GM21619 (cell line): ENCODE measurements around the gene TMED4.

Experiments
- ATAC-seq: cut with Tn5 transposase; IDR thresholded peaks from one replicate; pipeline ENCODE4 v1.9.1; 2021; ENCODE audit not compliant: unreplicated experiment

The TMED4 gene

GRCh38 chr7:44581879-44582603 is at the start of gene TMED4:
TMED4 (minus strand) TSS chr7:44582231; CDS start chr7:44582206, 25 bp downstream.
- ATAC-seq, result peak; percentile 82

- ATAC-seq, result no peak
These were observed 49.6 kb upstream of the TMED4 start for GRCh38 chr7:44631458-44632115.

- no peak for ATAC-seq
These were observed 48.9 kb upstream of the TMED4 start for GRCh38 chr7:44630792-44631457.

DNA sequence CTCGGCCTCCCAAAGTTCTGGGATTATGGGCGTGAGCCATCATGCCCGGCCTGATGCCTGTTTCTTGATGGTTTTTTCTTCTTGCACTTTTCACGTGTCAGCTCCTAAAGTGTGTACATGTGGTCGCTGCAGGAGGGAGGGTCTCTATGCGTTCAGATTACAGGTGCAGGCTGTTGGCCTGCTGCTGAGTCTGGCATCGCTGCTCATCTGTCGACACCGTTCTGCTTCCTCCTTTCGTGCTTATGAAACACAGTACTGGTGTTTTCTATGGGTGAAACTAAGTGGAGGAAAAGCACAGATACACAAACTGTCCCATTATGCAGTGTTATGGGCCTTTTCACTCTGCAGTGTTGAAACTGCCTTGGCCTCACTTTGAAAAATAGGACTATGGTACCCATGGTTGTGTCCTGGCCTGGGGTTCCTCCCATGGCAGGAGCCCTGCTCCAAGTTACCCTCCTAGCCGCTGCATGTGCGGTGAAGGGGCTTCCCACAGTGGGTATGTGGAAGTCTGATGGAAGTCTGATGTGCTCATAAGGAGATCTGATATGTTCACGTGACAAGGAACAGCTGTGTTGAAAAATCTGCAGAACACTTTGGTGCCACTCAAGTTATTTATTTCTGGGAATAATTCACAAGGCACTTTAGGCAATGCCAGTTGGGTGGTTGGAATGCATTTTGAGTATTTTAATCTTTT is 47.9 kb upstream of the TMED4 start:
- ATAC-seq, result peak; percentile 40

DNA sequence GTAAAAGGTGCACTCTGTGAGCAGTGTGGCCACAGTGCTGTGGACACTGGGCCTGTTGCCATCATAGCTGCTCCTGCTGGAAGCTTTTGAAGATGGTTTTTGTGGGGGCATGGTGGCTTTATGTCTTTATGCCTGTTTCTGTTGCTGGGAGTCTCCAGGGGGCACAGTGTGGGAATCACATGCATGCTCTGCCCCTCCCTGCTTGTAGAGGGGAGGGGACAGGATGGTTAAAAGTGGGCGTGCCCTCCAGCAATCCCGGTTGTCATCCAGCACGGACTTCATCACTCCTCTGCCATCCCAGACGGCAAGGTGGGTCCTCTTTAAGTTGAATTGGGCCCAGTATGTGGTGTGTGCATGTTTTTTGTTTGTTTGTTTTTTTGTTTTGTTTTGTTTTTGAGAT is 44.6 kb upstream of the TMED4 start:
- no peak for ATAC-seq

- ATAC-seq, result no peak
These were observed 43.8 kb upstream of the TMED4 start for GRCh38 chr7:44625526-44626471.

- no peak for ATAC-seq
These were observed 42.3 kb upstream of the TMED4 start for GRCh38 chr7:44624318-44624717.

GRCh38 chr7:44622342-44623151 is 40.5 kb upstream of the TMED4 start:
- ATAC-seq, result peak; percentile 78

- no peak for ATAC-seq
These were observed 39.7 kb upstream of the TMED4 start for GRCh38 chr7:44621750-44622103.

GRCh38 chr7:44621034-44621749 is 39.2 kb upstream of the TMED4 start:
- ATAC-seq, result no peak

DNA sequence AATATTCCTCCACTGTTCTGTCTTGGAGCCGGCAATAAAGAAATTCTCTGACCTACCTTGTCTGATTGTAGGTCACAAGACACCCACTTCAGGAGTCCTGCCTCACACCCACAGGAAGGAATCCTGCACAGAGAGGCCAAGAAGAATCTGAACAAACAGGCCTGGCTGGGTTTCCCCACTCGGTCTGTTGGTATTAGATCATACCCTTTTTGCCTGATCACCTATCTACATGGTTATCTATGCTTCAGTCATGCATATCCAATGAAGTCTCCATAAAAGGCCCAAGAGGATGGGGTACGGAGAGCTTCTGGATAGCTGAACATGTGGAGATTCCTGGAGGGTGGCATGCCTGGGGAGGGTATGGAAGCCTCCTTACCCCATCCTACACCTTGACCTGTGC is 36.7 kb upstream of the TMED4 start:
- ATAC-seq, result no peak

GRCh38 chr7:44618045-44618444 is 36.0 kb upstream of the TMED4 start:
- no peak for ATAC-seq

DNA sequence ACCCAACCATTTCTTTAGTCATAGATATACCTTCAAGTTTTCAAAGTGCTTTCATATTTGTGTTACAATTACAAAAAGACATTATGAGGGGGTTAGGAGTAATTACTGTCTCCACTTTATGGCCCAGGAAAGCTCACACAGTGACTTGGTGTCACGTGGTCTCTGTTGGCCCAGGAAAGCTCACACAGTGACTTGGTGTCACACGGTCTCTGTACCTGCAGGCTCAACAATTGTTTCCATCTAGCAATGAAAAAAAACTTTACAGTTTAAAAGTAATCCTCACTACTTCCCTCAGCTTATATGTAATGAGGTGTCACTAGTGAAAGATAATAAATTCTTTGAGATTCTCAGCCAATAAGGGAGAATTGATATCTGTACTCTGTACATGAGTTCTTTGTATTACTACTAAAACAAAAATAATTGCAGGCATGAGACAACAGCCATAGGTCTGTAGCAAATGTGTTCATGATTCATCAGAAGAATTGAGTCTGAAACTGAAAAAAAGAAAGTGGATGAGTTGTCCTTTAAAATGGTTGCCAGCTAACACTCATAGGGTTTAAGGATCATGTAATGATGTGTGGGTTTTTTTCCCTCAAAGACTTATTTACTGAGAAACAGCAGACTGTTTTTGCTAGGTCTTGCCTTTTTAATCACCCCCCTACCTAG is 35.3 kb upstream of the TMED4 start:
- ATAC-seq, result no peak

GRCh38 chr7:44616545-44616944 is 34.5 kb upstream of the TMED4 start:
- no peak for ATAC-seq

- ATAC-seq, result no peak
These were observed 33.8 kb upstream of the TMED4 start for GRCh38 chr7:44615793-44616192.

- ATAC-seq, result no peak
These were observed 33.1 kb upstream of the TMED4 start for GRCh38 chr7:44615149-44615611.

DNA sequence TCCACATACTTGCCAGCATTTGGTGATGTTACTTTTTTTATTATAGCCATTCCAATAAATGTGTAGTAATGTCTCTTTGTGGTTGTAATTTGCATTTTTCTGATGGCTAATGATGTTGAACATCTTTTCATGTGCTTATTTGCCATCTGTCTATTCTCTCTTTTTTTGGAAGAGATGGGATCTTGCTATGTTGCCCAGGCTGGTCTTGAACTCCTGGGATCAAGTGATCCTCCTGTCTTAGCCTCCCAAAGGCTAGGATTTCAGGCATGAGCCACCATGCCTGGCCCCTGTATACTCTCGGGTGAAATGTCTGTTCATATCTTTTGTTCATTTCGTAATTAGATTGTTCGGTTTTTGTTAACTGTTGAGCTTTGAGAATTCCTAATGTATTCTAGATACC is 27.8 kb upstream of the TMED4 start:
- ATAC-seq, result no peak

DNA sequence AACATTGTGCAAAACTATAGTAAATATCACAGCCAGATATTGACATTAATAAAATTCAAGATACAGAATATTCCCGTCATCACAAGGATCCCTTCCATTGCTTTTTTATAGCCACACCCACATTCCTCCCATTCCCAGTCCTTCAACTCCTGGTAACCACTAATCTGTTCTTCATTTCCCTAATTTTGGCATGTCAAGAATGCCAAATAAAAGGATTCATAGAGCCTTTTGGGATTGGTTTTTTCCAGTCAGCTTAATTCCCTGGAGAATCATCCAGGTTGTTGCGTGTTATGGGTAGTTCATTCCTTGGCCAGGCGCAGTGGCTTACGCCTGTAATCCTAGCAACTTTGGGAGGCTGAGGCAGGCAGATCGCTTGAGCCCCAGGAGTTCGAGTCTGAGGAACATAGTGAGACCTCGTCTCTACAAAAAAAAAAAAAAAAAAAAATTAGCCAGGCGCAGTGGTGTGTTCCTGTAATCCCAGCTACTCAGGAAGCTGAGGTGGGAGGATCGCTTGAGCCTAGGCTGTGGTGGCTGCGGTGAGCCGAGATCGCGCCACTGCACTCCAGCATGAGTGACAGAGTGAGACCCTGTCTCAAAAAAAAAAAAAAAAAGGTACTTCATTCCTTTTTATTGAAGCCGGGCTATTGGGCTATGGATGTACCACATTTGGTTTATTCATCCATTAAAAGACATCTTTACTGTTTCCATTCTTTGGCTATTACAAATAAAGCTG is 27.1 kb upstream of the TMED4 start:
- ATAC-seq, result no peak
